Hepatocyte (in vitro differentiated cells): ENCODE measurements around the gene C11orf24.

ENCODE experiments used
- EZH2 ChIP-seq: fragments of 200-600 bp; sonication (generic); IDR thresholded peaks from 2 replicates; pipeline ENCODE4 v1.6.1; 2016; ENCODE audit warnings: antibody characterized with exemption, mild to moderate bottlenecking, borderline replicate concordance
- EZH2phosphoT487 ChIP-seq: fragments of 200-600 bp; sonication (generic); IDR thresholded peaks from one replicate; pipeline ENCODE4 v1.6.1; 2018; ENCODE audit warnings: antibody characterized with exemption, mild to moderate bottlenecking, low read depth, moderate library complexity; ENCODE audit not compliant: unreplicated experiment, severe bottlenecking
- TF ChIP-seq, protein P1 (sequence below): fragments of 200-600 bp; sonication (generic); IDR thresholded peaks from 2 replicates; pipeline ENCODE4 v1.5.1; 2016; ENCODE audit warnings: antibody characterized with exemption, mild to moderate bottlenecking; ENCODE audit not compliant: poor library complexity

DNA sequence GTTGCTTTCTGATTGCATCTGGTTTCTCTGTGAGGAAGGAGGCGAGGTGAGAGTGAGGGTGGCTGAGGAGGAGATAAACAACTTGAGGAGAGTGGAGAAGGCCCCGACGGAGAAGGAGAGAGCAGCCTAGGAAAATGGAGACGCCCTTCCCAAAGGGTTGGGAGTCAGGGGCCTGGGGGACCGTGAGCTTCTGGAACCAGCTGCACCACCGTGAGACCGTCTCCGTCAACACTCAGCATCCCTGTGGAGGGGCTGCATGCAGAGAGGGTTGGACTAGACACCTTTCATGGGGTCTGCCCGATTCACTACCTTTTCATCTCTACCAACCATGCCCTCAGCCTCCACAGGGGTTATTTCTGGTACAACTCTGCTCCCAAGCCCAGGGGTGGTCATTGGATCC, 45.4 kb downstream of the C11orf24 start:
- TF ChIP-seq, protein P1, sequence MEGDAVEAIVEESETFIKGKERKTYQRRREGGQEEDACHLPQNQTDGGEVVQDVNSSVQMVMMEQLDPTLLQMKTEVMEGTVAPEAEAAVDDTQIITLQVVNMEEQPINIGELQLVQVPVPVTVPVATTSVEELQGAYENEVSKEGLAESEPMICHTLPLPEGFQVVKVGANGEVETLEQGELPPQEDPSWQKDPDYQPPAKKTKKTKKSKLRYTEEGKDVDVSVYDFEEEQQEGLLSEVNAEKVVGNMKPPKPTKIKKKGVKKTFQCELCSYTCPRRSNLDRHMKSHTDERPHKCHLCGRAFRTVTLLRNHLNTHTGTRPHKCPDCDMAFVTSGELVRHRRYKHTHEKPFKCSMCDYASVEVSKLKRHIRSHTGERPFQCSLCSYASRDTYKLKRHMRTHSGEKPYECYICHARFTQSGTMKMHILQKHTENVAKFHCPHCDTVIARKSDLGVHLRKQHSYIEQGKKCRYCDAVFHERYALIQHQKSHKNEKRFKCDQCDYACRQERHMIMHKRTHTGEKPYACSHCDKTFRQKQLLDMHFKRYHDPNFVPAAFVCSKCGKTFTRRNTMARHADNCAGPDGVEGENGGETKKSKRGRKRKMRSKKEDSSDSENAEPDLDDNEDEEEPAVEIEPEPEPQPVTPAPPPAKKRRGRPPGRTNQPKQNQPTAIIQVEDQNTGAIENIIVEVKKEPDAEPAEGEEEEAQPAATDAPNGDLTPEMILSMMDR: no peak
- TF ChIP-seq EZH2: no peak
- no peak for TF ChIP-seq EZH2phosphoT487
